Measurements from ENCODE around the gene LCAT.
"Not testable (repeated sequence)": the region's sequence is repeated elsewhere in the genome, so short reads cannot be mapped to it uniquely, and the experiment has no call there.

The LCAT gene

GRCh38 chr16:67931712-67932461 is 12.0 kb downstream of the LCAT start, which contains the start of gene CTRL:
Gene CTRL, minus strand, starts transcription at chr16:67931862. Its CDS starts 10 bp downstream, at chr16:67931852.
- DNase-seq (ENCODE audit: low read depth): no peak

- no peak for DNase-seq (ENCODE audit: low read depth)
Measured at GRCh38 chr16:67930678-67931211, 13.2 kb downstream of the LCAT start.

DNA sequence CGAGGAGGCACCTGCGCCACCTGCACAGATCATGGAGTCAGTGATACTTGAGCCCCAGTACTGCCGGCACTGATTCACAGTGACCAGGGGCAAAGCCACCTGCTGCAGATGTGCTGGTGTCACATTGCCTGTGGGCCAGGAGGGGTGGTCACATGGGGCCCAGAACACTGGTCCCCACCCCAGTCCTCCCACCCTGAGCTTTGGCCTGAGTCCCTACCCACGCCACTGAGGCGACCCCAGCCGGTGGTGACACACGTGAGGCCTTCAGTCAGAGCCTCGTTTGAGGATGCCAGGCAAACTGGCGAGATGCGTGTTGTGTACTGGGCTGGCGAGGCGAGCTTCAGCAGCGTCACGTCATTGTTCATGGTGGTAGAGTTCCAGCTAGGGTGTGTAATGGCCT is 13.7 kb downstream of the LCAT start:
- no peak for DNase-seq (ENCODE audit: low read depth)

DNA sequence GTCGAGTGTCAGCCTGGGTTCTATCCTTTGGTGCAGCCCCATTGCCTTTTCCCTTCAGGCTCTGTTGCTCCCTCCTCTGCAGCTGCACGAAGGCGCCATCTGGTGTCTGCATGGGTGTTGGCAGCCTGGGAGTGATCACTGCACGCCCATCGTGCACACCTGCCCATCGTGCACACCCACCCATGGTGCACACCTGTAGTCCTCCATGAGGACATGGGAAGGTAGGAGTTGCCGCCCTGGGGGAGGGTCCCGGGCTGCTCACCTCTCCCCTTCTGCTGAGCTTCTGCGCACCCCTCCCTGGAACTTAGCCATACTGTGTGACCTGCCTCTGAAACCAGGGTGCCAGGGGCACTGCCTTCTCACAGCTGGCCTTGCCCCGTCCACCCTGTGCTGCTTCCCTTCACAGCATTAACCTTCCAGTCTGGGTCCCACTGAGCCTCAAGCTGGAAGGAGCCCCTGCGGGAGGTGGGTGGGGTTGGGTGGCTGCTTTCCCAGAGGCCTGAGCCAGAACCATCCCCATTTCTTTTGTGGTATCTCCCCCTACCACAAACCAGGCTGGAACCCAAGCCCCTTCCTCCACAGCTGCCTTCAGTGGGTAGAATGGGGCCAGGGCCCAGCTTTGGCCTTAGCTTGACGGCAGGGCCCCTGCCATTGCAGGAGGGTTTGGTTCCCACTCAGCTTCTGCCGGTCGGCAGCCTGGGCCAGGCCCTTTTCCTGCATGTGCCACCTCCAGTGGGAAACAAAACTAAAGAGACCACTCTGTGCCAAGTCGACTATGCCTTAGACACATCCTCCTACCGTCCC is 15.2 kb downstream of the LCAT start:
- DNase-seq (ENCODE audit: low read depth): peak; percentile 74

- DNase-seq (ENCODE audit: low read depth): no peak
Measured at GRCh38 chr16:67928147-67928546, 15.8 kb downstream of the LCAT start.

DNA sequence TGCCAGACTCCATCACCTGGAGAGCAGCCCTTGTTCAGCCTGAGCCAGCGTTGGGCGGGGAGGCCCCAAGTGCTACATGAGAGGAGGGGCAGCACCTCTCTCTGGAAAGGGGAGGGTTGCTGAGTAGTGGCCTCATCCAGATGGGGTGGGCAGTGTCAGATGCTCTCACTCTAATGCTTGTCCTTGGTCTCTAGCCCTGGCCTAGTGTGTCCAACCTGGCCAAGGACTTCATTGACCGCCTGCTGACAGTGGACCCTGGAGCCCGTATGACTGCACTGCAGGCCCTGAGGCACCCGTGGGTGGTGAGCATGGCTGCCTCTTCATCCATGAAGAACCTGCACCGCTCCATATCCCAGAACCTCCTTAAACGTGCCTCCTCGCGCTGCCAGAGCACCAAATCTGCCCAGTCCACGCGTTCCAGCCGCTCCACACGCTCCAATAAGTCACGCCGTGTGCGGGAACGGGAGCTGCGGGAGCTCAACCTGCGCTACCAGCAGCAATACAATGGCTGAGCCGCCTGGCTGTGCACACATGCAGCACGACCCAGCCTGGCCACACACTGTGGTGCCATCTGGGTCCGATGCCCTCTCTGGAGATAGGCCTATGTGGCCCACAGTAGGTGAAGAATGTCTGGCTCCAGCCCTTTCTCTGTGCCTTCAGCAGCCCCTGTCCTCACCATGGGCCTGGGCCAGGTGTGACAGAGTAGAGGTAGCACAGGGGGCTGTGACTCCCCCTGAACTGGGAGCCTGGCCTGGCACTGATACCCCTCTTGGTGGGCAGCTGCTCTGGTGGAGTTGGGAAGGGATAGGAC is 16.6 kb downstream of the LCAT start:
- no peak for DNase-seq (ENCODE audit: low read depth)

DNA sequence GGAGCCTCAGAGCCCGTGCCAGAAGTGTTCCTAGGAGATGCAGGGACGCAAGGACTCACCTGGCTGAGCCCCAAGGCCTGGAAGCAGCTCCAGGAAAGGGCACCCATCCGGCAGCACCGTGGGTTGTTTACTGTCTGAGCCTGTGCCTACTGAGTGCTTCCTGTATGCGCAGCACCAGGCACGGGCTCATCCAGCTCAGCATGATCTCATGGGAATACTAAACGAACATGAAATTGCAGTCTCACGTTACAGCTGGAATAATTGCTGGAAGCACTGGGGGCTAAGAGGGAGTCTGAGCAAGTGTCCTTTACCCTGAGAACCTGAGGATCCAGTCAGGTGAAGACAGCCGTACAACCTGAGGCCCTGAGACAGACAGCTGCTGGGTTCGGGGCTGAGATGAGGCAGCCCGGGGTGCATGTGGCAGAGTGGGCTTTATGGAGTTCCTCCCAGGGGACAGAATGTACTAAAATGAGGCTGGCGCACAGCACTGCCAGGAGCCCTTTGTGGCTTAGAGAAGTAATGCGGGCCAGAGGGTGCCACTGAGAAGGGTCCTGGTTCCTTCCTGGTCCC is 17.7 kb downstream of the LCAT start:
- no peak for DNase-seq (ENCODE audit: low read depth)

- DNase-seq (ENCODE audit: low read depth): no peak
Measured at GRCh38 chr16:67924140-67924906, 19.6 kb downstream of the LCAT start.

- DNase-seq (ENCODE audit: low read depth): no peak
Measured at GRCh38 chr16:67923414-67924116, 20.4 kb downstream of the LCAT start.

- no peak for DNase-seq (ENCODE audit: low read depth)
Measured at GRCh38 chr16:67922740-67923139, 21.2 kb downstream of the LCAT start.

- DNase-seq (ENCODE audit: low read depth): no peak
Measured at GRCh38 chr16:67922221-67922620, 21.7 kb downstream of the LCAT start.

GRCh38 chr16:67919622-67920221 is 24.2 kb downstream of the LCAT start:
- no peak for DNase-seq (ENCODE audit: low read depth)

DNA sequence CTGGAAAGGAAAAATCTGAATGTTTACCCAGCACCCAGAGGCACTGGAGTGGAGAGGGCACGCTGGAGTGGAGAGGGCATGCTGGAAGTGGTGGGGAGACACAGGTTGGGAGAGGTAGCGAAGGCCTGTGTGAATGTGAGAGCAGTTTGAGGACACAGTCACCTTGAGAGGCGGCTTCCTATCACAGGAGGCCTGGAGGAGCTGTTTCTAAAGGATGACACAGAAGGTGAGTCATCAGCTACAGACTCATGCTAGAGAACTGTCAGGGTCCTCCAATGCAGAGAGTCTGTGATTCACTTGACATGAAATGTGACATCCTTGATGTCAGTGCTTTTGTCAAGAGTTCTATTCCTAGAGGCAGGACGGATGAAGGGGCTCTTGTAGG is 26.1 kb downstream of the LCAT start:
- DNase-seq (ENCODE audit: low read depth): peak; percentile 34

DNA sequence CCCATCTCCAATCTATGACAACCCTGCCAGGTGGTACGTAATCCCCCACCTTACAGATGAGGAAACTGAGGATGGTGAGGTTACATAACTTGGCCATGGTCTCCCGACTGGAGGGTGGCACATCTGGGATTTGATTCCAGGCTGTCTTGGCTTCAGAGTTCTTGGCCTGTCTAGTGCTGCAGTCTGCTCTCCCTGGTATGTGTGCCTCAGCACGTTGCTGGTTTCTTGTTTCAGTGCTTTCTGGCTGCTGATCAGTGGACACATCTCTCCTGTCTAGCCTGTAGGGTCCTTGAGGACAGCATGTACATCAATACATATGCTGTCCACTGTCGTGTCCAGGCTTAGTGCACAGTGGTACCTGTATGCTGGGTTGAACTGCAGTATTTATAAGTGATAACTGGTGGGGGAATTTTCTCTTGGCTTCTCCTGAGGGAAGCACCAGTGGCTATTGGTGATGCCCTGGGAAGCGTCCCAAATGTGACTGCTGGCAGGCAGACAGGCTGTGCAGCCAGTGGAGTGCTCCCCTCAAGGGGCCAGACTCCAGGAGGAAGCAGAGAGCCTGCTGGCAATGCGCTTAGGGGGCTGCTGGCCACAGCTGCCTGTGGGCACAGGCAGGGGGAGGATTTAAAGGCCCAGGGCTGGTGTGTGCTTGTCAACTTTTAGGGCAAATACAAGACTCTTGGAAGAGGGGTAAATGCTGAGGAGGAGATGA is 26.6 kb downstream of the LCAT start:
- no peak for DNase-seq (ENCODE audit: low read depth)

DNA sequence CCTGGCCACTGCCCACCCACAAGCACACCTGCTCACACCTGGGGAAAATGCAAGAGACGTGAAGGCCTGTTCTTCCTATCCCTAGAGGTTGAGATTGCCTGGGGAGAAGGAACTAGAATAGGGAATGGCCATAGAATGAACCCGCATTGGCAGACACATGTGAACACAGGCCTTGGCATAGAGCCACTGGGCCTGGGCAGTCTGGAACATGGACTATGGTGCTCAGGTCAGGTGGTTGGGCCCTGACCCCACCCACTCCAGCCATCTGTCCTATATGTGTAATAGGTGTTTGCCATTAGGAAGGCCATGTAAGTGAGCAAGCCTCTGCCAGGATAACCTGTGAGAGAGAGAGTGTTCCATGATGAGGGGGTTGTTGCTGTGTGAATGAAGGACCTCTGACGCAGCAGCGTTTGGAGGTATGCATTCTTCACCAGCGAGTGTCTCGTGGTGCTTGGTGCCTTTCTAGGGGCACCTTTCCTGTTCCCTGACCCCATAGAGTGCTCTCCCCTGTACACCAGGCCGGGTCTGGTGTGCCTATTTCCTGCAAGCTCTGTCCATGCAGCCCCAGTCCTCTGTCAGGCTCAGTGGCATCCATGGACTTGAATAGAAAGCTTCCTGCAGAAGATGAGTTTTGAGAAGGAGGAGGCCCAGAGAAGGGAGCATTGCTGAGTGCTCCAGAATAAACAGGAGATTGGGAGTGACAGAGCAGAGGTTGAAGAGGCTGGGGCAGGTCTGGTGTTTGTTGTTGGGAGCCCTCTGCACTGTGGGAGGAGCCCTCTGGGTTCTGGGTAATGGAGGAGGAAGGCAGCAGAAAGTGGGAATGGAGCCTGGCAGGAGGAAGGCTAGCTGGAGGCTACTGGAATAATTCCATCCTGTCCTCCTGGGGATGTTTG is 27.8 kb downstream of the LCAT start:
- DNase-seq (ENCODE audit: low read depth): no peak

- not testable (repeated sequence) for DNase-seq (ENCODE audit: low read depth)
Measured at GRCh38 chr16:67915496-67915769, 28.5 kb downstream of the LCAT start.

- DNase-seq (ENCODE audit: low read depth): no peak
Measured at GRCh38 chr16:67914758-67915495, 29.0 kb downstream of the LCAT start.

DNA sequence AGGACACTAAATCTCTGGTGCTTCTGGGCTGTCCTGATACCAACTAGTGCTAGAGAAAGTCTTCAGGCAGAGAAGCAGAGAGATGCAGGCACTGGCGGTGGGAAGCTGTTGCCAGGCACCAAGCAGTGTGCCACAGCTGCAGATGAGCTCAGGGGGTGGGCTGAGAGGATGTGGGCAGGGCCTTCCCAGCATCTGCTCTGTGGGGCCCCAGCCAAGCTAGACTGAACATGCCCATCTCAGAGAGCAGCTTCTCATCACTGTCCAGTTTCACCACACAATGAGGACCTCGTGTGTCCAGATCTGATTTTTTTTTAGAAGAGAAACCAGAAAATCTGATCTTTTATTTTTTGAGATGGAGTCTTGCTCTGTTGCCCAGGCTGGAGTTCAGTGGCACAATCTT is 33.8 kb downstream of the LCAT start:
- no peak for DNase-seq (ENCODE audit: low read depth)

All from activated T-cell treated with anti-CD3 and anti-CD28 coated beads for 48 hours (primary cell).